Superior temporal gyrus (tissue), 1 donor: ENCODE results near the gene RHBDD3.

Experiments used
- DNase-seq: peaks from one replicate; pipeline ENCODE4 v3.0.0-alpha.2; 2016; ENCODE audit errors: extremely low spot score

The RHBDD3 gene

DNA sequence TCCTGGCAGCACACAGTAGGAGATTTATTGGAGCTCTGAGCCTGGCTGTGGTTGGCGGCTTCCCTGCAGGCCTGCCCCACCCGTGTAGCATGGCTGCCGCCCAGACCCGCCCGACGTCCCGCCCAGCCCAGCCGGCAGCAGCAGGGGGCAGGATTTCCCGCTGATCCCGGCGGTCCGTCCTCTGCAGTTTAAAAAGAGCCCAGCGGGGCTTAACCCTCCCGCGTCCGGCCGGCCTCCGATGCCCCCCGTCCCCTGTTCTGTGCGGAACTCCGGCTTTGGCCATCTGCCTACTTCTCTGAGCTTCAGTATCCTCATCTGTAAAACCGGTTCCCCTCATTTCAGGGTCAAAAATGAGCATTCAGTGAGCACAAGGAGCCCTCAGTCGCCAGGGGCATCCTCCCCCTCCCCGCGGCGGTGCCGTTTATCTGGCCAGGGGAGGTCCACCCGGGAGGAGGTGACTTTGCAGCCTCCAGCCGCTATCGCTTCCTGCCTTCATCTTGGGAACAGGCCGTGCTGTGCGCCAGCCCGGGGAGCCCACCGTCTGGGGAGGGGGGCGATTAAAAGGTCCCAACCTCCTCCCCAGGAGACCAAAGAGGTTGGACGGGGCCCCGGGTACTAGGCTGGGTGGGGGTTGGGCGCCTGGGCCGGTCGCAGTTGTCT, 38.5 kb upstream of the RHBDD3 start, which contains the start of gene GAS2L1:
TSS of gene GAS2L1 (plus strand) at position 476 of the 660 bp plus-strand sequence. CDS start 1,456 bp downstream, outside the sequence.
- DNase-seq: peak; percentile 63

GRCh38 chr22:29305836-29306174, 38.0 kb upstream of the RHBDD3 start:
- DNase-seq: no peak

DNA sequence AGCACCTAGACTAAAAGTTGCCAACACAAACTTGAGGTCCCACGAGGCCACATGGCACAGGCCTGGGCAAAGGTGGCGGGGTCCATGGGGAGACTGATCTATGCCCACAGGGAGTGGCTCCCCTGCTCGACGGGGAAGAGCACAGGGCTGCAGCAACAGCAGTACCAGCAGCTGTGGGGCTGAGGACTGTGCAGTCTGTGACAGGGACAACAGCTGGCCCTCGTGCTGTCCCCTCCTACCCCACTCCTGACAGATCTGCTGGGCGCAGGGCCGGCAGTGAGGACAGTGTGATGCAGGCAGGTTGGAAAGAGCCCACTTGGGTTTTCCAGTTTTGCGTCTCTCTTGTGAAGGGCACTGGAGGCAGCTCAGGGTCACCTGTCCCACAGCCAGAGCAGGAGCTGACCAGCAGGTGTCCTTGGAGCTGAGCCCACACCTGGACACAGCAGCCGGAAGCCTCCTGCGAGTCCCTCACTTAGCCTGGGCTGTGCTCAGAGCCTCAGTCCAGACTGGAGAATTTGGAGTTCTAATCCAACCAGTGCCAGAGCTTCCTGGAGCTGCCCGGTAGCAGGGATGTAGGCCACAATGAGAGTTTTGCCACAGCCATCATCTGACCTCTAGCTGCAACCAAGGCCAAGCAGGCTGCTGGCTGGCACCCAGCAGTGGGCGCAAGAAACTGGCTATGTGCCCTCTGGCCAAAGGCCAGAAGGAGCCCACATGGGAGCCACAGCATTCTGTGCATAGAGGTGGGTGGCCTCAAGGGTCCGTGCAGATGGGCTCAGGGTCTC, 35.1 kb upstream of the RHBDD3 start:
- no peak for DNase-seq

DNA sequence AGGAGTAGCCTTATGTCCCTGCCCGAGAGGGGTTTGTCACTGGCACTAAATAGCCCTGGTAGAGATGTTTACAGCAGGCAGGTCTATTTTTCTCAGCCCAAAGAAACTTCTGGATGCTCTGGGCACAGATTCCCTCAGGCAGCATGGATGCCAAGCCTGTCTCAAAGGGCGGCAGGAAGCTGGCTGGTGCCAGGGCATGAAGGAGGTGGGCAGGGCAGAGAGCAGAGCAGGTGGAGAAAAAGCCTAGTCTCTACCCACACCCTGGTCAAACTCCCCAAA, 34.6 kb upstream of the RHBDD3 start:
- DNase-seq: no peak

- DNase-seq: no peak
These were observed 34.1 kb upstream of the RHBDD3 start for GRCh38 chr22:29301716-29302401.

GRCh38 chr22:29300807-29301601, 33.2 kb upstream of the RHBDD3 start:
- no peak for DNase-seq

DNA sequence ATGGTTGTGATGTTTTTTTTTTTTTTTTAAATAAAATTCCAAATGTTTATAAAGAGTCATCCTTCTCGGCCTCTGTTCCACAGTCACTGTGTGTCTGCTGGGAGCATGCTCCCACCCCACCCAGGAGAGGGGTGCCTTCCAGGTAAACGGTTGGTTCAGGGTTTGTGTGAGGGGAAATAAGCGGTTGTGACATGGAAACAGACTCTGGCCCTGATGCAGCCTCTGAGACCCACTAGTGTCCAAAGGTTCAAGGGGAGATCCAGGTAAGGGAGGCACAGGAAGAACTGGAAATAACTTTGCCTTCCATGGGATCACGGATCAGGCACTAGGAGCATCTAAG, 32.7 kb upstream of the RHBDD3 start:
- DNase-seq: no peak

DNA sequence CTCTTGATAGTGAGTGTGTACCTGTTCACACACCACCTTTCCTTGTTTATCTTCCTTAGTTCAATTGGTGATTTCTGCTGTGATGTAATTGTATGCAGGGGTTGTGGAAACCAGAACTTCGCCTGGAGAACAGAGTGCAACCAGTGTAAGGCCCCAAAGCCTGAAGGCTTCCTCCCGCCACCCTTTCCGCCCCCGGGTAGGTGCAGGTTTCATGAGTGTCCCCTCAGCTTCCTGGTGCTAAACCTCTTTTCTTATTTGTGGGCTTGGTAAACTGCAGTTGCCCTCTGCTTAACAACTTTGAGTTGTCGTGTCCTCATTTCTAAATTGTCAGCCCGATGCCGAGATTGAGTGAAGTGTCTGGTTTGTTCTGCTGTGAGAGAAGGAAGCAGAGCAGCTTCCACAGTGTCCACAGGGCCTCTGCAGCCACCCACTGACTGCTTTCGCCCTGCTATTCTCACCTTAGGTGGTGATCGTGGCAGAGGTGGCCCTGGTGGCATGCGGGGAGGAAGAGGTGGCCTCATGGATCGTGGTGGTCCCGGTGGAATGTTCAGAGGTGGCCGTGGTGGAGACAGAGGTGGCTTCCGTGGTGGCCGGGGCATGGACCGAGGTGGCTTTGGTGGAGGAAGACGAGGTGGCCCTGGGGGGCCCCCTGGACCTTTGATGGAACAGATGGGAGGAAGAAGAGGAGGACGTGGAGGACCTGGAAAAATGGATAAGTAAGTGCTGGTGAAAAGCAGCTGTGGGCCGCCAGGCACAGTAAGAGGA, 31.5 kb upstream of the RHBDD3 start:
- DNase-seq: no peak

DNA sequence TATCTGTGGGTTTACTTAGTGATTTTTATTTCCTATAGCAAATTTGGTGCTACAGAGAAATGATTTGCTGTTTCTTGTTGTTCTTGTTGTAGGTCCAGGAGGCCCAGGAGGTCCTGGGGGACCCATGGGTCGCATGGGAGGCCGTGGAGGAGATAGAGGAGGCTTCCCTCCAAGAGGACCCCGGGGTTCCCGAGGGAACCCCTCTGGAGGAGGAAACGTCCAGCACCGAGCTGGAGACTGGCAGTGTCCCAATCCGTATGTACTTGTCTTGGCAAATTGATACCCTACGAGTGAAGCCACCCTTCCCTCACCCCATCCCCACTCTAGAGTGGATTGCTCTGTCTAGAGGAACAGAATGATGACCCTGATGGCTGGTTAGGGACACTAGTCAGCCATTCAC, 30.9 kb upstream of the RHBDD3 start:
- no peak for DNase-seq

- peak; percentile 6 for DNase-seq
These were observed 24.6 kb upstream of the RHBDD3 start for GRCh38 chr22:29292379-29292778.

GRCh38 chr22:29291215-29291614, 23.4 kb upstream of the RHBDD3 start:
- peak; percentile 46 for DNase-seq

GRCh38 chr22:29290061-29290460, 22.3 kb upstream of the RHBDD3 start:
- DNase-seq: no peak

DNA sequence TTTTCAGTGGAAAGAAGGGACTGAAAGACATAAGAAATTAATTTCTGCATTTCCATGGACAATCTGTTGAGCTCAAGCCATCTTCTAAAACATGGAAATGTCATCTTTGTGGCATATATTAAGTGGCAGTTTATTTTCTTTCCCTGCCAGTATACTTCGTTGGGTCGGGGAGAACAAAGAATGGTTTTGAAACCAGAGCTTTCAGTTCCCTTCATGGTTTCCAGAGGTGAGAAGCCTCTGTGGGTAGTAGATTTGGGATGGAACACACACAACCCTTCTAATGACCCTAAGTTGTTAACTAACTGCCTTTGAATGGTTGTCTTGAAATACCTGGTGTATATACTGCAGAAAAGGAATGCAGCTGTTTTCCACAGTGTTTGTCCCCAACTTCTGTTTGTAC, 21.1 kb upstream of the RHBDD3 start:
- DNase-seq: peak; percentile 11

DNA sequence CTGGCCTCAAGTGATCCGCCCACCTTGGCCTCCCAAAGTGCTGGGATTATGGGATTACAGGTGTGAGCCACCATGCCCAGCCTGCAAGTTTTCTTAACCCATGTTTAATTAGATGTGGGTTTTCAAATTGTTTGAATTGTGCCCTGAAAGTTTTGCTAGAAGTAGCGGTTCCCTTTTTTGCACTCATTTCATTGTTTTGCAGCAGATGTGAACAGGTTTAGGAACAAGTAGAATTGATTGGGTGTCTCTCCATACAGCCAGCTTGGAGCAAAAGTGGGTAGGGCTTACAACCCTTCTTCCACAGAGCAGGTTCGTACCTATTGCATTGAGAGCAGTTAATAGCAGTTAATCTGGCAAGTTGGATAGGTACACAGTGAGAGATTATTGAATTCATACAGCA, 16.4 kb upstream of the RHBDD3 start:
- no peak for DNase-seq

DNA sequence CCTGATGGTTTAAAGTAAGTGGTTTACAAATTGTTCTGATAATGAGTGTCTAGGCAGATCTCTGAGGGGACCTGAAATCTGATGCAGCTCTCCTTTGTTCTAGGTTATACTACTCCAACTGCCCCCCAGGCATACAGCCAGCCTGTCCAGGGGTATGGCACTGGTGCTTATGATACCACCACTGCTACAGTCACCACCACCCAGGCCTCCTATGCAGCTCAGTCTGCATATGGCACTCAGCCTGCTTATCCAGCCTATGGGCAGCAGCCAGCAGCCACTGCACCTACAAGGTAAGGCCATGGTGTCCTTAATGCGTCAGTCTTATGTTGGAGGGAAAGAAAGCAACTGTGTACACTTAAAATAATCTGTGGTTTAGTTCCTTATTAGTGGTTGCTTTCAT, 10.1 kb upstream of the RHBDD3 start:
- no peak for DNase-seq

DNA sequence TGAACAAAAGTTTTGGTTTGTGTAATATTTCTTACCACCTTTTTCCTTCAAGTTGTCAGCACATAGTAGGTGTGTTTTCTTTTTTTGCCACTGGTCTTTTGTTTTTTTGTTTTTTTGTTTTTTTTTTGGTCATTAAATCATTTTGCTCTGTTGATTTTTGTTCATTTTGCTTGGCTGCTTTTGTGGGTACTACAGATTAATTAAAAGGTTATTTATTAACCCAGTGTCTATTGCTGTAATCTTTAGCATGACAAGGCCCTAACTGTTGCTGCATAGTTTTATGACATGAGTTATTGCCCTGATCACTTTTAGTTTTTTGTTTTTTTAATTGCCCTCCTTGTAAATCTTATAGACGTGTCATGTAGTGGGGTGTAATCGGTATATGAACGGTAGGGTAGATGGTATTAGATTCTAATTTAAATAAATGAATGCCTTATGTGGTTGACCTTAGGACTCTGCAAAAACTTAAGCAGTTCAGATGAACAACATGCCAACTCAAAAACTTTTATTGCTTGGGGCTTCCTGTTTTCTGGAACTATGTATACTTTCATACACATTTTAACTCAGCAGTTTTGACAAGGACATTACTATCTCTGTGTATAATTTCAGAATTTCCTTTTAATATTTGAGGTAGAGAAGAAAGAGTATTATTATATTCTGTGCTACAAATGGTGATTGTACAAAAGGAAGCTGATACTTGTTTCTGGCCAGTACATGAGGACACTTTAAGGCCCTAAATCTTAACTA, 8.2 kb upstream of the RHBDD3 start:
- DNase-seq: no peak

DNA sequence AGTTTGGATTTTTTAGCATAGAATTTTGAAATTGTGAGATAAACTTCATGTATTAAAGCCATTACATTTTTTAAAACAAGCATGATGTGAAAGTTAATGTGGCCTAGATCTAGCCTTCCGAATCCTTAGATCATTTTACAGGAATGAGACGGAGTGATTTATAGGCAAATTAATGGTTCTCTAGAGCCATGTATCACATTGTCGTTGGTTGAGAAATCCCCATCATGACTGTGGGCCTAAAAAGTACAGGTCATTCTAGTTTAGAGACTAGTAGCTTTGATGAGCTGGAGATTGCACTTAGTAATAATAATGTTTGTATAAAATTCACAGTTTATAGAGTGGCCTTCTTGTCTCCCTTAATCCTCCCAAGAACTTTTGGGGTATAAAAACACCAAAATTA, 7.4 kb upstream of the RHBDD3 start:
- DNase-seq: no peak

DNA sequence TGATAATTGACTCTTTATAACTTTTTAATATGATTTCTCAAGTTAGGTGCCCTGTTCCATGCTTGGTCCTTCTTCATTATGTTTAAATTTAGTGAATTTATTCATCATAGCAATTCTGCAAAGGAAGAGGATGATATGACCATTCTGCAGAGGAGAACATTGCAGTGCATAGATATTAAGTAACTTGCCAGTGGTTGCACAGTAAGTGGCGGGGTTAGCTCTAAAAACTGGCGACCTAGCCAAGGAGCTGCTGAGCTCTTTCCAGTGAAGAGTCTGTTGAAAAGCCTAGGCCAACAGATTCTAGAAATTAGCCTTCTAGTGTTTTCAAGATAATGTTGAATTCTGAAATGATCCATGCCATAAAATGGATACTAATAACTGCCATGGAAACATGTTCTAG, 4.8 kb upstream of the RHBDD3 start:
- DNase-seq: no peak

DNA sequence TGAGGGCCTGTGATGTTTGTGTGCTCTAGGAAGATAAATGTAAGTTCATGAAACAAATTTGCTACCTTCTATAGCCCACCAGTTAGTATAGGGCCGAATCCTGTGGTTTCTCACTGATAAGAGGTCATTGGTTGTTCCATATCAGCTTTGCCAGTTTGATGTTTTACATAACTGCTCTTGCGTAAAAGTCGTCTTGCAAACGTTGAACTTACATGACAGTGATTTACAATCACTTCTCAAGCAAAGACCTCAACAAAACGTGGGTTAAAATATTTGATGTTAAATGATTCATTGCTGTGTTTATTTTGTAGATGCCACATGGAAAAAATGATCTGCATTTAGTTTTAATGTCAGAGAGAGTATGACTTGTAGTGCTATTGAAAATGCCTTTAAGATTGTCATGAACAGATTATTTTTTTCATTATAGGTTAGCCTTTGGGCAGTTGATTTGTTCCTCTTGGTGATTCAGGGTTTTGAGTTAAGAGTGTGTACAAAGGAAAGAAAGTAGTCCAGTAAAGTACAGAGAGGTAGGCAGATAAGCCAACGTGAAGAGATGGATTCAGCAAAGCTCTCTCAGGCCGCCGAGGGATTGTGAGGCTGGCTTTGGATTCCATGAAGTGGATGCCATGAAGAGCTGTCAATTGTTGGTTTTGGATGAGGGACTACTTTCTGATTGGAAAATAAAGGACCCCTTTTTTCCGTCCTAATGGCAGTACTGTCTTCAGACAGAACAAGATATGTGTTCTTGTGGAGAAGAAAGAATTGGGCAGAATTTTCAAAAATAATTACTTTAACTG, 2.9 kb upstream of the RHBDD3 start:
- DNase-seq: no peak
